Measurements from ENCODE around the gene TRIM67.

DNA sequence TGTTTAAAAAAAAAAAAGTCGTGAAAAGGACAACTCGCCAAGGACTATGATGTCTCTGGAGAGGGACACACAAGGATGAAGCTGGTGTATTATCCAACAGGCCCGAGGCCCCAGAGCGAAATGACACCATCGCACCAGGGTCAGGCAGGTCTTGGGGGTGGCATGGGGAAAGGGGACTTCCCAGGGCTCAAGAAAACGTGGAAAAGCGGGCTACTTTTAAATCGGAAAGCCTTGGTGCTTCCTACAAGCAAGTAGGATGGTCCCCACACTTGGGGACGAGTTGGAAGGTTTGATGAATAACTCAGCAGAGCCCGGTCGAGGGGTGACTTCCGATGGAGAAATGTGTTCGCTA is 78.6 kb downstream of the TRIM67 start:
- TF ChIP-seq, protein P1, sequence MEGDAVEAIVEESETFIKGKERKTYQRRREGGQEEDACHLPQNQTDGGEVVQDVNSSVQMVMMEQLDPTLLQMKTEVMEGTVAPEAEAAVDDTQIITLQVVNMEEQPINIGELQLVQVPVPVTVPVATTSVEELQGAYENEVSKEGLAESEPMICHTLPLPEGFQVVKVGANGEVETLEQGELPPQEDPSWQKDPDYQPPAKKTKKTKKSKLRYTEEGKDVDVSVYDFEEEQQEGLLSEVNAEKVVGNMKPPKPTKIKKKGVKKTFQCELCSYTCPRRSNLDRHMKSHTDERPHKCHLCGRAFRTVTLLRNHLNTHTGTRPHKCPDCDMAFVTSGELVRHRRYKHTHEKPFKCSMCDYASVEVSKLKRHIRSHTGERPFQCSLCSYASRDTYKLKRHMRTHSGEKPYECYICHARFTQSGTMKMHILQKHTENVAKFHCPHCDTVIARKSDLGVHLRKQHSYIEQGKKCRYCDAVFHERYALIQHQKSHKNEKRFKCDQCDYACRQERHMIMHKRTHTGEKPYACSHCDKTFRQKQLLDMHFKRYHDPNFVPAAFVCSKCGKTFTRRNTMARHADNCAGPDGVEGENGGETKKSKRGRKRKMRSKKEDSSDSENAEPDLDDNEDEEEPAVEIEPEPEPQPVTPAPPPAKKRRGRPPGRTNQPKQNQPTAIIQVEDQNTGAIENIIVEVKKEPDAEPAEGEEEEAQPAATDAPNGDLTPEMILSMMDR (IDR thresholded peaks at IDR 0.05; ENCODE audit: poor library complexity, severe bottlenecking): no peak
- no peak for TF ChIP-seq RAD21 (conservative IDR thresholded peaks at IDR 0.05)
- TF ChIP-seq EP300 (conservative IDR thresholded peaks at IDR 0.05; ENCODE audit: poor library complexity, severe bottlenecking): no peak
- no peak for TF ChIP-seq POLR2AphosphoS5 (IDR thresholded peaks at IDR 0.05)
- TF ChIP-seq TAF1 (IDR thresholded peaks at IDR 0.05; ENCODE audit: low read depth): no peak
- TF ChIP-seq MXI1 (conservative IDR thresholded peaks at IDR 0.05; ENCODE audit: poor library complexity, severe bottlenecking): no peak
- no peak for TF ChIP-seq EZH2 (IDR thresholded peaks at IDR 0.05; ENCODE audit: borderline replicate concordance, insufficient read depth, low read length, poor library complexity, severe bottlenecking)
- TF ChIP-seq, protein P2, sequence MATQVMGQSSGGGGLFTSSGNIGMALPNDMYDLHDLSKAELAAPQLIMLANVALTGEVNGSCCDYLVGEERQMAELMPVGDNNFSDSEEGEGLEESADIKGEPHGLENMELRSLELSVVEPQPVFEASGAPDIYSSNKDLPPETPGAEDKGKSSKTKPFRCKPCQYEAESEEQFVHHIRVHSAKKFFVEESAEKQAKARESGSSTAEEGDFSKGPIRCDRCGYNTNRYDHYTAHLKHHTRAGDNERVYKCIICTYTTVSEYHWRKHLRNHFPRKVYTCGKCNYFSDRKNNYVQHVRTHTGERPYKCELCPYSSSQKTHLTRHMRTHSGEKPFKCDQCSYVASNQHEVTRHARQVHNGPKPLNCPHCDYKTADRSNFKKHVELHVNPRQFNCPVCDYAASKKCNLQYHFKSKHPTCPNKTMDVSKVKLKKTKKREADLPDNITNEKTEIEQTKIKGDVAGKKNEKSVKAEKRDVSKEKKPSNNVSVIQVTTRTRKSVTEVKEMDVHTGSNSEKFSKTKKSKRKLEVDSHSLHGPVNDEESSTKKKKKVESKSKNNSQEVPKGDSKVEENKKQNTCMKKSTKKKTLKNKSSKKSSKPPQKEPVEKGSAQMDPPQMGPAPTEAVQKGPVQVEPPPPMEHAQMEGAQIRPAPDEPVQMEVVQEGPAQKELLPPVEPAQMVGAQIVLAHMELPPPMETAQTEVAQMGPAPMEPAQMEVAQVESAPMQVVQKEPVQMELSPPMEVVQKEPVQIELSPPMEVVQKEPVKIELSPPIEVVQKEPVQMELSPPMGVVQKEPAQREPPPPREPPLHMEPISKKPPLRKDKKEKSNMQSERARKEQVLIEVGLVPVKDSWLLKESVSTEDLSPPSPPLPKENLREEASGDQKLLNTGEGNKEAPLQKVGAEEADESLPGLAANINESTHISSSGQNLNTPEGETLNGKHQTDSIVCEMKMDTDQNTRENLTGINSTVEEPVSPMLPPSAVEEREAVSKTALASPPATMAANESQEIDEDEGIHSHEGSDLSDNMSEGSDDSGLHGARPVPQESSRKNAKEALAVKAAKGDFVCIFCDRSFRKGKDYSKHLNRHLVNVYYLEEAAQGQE (IDR thresholded peaks at IDR 0.05; ENCODE audit: borderline replicate concordance): no peak

Data from neural cell (in vitro differentiated cells).